Breast epithelium (tissue), 4 donors: ENCODE results near the gene HAL. TPM values are rescaled to one million over a fixed set of nuclear protein-coding genes. Genes with fewer than 3 reads are reported as not detected.

Experiments
- DNase-seq, 2 donors: peaks; one replicate each; pipeline ENCODE4 v3.0.0-alpha.2; 2019; ENCODE audit warnings: low spot score in 2 of 2
- H3K27ac ChIP-seq, 2 donors: fragments of 200-600 bp; sonication (generic) in 1 of 2; one replicate each; pipeline ENCODE4 v1.5.1; 2016 to 2019; ENCODE audit warnings: mild to moderate bottlenecking in 1 of 2
- H3K27me3 ChIP-seq, 2 donors: fragments of 200-600 bp; sonication (generic) in 1 of 2; one replicate each; pipeline versions ENCODE4 v1.5.1 to v1.6.0; 2017 to 2019; ENCODE audit warnings: control low read depth in 1 of 2, mild to moderate bottlenecking in 1 of 2
- H3K36me3 ChIP-seq: fragments of 200-600 bp; one replicate; pipeline ENCODE4 v1.5.1; 2019
- H3K4me1 ChIP-seq, 2 donors: fragments of 200-600 bp; sonication (generic); one replicate each; pipeline ENCODE4 v1.5.1; 2016 to 2019; ENCODE audit warnings: control low read depth in 1 of 2
- H3K4me3 ChIP-seq, 3 donors: fragments of 200-600 bp; sonication (generic); 1 replicate in 2 of 3; 2 replicates in 1 of 3; pipeline ENCODE4 v1.5.1; 2016 to 2019; ENCODE audit warnings: mild to moderate bottlenecking in 3 of 3, moderate library complexity in 2 of 3
- H3K9me3 ChIP-seq, 2 donors: fragments of 200-600 bp; sonication (generic) in 1 of 2; one replicate each; pipeline ENCODE4 v1.5.1; 2016 to 2019; ENCODE audit warnings: control low read depth in 1 of 2
- CTCF ChIP-seq, 3 donors: fragments of 450-650 bp; IDR thresholded peaks; one replicate each; pipeline ENCODE4 v1.5.1; 2016 to 2017; ENCODE audit warnings: antibody characterized with exemption in 3 of 3, mild to moderate bottlenecking in 3 of 3, moderate library complexity in 3 of 3
- POLR2A ChIP-seq: fragments of 450-650 bp; IDR thresholded peaks from one replicate; pipeline ENCODE4 v1.6.1; 2016; ENCODE audit warnings: antibody characterized with exemption, mild to moderate bottlenecking, moderate library complexity
- POLR2AphosphoS5 ChIP-seq, 3 donors: sonication (generic); formaldehyde crosslinking; IDR thresholded peaks; one replicate each; pipeline ENCODE4 v1.6.1; 2017; ENCODE audit warnings: antibody characterized with exemption in 3 of 3
- intact Hi-C: fragments of 100-400 bp; cut with DNase I; formaldehyde crosslinking; loops from one replicate; pipeline ENCODE4 v1.15.1; 2023; ENCODE audit warnings: low total_unique reads
- total RNA-seq, 3 donors: library from RNA; depleted of rRNA; stranded (reverse); fragments of >200 nt; gene quantifications; one replicate each; pipeline ENCODE4 v1.1.0, GENCODE V29; 2016

The HAL gene
- total RNA-seq, 3 donors from 2014 or later = 0.59 to 4.3 (median 0.98) TPM

- Histone ChIP-seq H3K4me1 (no peaks in the 10 kb centered on the region), H3K4me3 (no peak overlapping the region), H3K27ac (no peak overlapping the region), H3K36me3 (no peaks in the 10 kb centered on the region), H3K27me3 (no peaks in the 10 kb centered on the region), H3K9me3 (no peaks in the 10 kb centered on the region)
- no peak for DNase-seq
- intact Hi-C loops = no loop called here
- TF ChIP-seq POLR2A (no peak), CTCF (IDR thresholded peaks at IDR 0.05) (no peak), POLR2AphosphoS5 (IDR thresholded peaks at IDR 0.05) (no peak)
These were observed 33.0 kb downstream of the HAL start for GRCh38 chr12:95963096-95963495.

GRCh38 chr12:95962222-95962621 lies 33.9 kb downstream of the HAL start:
- Histone ChIP-seq H3K36me3 (no peaks in the 10 kb centered on the region), H3K9me3 (no peaks in the 10 kb centered on the region), H3K27me3 (no peaks in the 10 kb centered on the region), H3K27ac (no peak overlapping the region), H3K4me3 (no peak overlapping the region), H3K4me1 (no peaks in the 10 kb centered on the region)
- intact Hi-C loops = no loop called here
- no peak for DNase-seq
- TF ChIP-seq POLR2AphosphoS5 (IDR thresholded peaks at IDR 0.05) (no peak), CTCF (IDR thresholded peaks at IDR 0.05) (no peak), POLR2A (no peak)

- no peaks in the 10 kb centered on the region for H3K27me3 ChIP-seq
- DNase-seq = no peak
- TF ChIP-seq CTCF (IDR thresholded peaks at IDR 0.05) (no peak), POLR2A (no peak), POLR2AphosphoS5 (IDR thresholded peaks at IDR 0.05) (no peak)
- H3K27ac ChIP-seq = no peak overlapping the region
- no peaks in the 10 kb centered on the region for H3K9me3 ChIP-seq
- no peak overlapping the region for H3K4me3 ChIP-seq
- no peaks in the 10 kb centered on the region for H3K4me1 ChIP-seq
- intact Hi-C loops = no loop called here
- no peaks in the 10 kb centered on the region for H3K36me3 ChIP-seq
These were observed 35.9 kb downstream of the HAL start for GRCh38 chr12:95960241-95960640.

- DNase-seq = no peak
- intact Hi-C loops = no loop called here
- no peaks in the 10 kb centered on the region for H3K4me1 ChIP-seq
- H3K4me3 ChIP-seq = no peak overlapping the region
- no peak overlapping the region for H3K27ac ChIP-seq
- no peaks in the 10 kb centered on the region for H3K36me3 ChIP-seq
- no peaks in the 10 kb centered on the region for H3K9me3 ChIP-seq
- TF ChIP-seq POLR2A (no peak), POLR2AphosphoS5 (IDR thresholded peaks at IDR 0.05) (no peak)
- no peaks in the 10 kb centered on the region for H3K27me3 ChIP-seq
These were observed 37.0 kb downstream of the HAL start for GRCh38 chr12:95959107-95959506.

- H3K4me3 ChIP-seq = no peak overlapping the region
- no peak for DNase-seq
- intact Hi-C loops = no loop called here
- H3K4me1 ChIP-seq = no peaks in the 10 kb centered on the region
- no peak for TF ChIP-seq CTCF (IDR thresholded peaks at IDR 0.05)
- no peak for TF ChIP-seq POLR2A
- TF ChIP-seq POLR2AphosphoS5 (IDR thresholded peaks at IDR 0.05) = no peak
- H3K27me3 ChIP-seq = no peaks in the 10 kb centered on the region
- no peak overlapping the region for H3K27ac ChIP-seq
- no peaks in the 10 kb centered on the region for H3K9me3 ChIP-seq
- no peaks in the 10 kb centered on the region for H3K36me3 ChIP-seq
These were observed 39.5 kb downstream of the HAL start for GRCh38 chr12:95956557-95957145.
